Measurements from ENCODE around the gene DLGAP4. TPM values are rescaled to one million over a fixed set of nuclear protein-coding genes. Genes with fewer than 3 reads are reported as not detected.

Gene DLGAP4
- total RNA-seq, 1 experiment from 2014 or later = 40.3 TPM

DNA sequence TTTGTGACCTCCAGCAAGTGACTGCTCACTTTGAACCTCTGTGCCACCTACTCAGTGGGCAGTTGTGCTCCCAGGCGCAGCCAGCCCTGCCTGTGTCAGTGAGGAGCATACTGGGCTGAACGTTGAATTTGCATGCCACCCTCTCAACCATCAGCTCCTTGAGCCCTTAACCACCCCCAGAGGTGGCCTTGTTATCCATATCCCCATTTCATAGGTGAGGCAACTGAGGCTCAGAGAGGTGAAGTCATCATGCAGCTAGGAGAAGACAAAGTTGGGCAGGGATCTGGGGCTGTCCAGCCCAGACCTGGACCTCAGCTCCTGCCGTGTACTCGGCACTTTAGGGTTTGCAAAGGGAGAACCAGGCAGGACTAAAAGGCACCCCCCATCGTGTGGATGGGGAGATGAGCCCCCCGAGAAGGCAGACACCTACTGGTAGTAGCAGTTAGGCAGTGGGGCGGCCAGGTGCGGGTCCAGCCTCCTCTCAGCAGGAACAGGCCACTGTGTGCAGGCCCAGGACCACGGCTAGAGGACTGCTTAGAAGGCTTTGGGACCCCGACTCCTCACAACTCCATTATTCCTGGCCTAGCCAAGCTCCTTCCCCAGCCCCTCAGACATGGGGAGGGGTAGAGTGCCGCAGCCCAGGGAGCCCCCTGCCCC, 134.4 kb downstream of the DLGAP4 start:
- ChIA-PET POLR2A (no interaction called here), RAD21 (ENCODE audit: low non-redundant PET in 1 of 2, low total read pairs in 2 of 2, uncharacterized antibody in 2 of 2, unreplicated experiment in 2 of 2) (no interaction called here), CTCF (interaction anchor here (1.0 to 2.8 kb wide), 4 partner anchors 168 to 238 kb away, joined by 3 to 29 read pairs (median 15); no protein-coding TSS in a partner anchor)
- TF ChIP-seq SIN3A (IDR thresholded peaks at IDR 0.05; ENCODE audit: low read depth) (no peak), POLR2A (IDR thresholded peaks at IDR 0.05; ENCODE audit: borderline replicate concordance, extremely low read depth, insufficient read depth, insufficient read length) (no peak), EZH2phosphoT487 (IDR thresholded peaks at IDR 0.05; ENCODE audit: borderline replicate concordance) (no peak), POLR2AphosphoS5 (IDR thresholded peaks at IDR 0.05; ENCODE audit: low read depth, low read length) (no peak), JUND (IDR thresholded peaks at IDR 0.05) (no peak), CEBPB (IDR thresholded peaks at IDR 0.05; ENCODE audit: low read depth) (no peak), EZH2 (IDR thresholded peaks at IDR 0.05) (no peak), RAD21 (IDR thresholded peaks at IDR 0.05; ENCODE audit: low read depth) (no peak), TCF7L2 (IDR thresholded peaks at IDR 0.05; ENCODE audit: borderline replicate concordance, extremely low read depth, insufficient read depth, insufficient read length) (no peak), SRF (IDR thresholded peaks at IDR 0.05; ENCODE audit: low read depth) (no peak), ZFX (IDR thresholded peaks at IDR 0.05) (no peak), SP1 (IDR thresholded peaks at IDR 0.05; ENCODE audit: low read depth) (no peak), EGR1 (IDR thresholded peaks at IDR 0.05; ENCODE audit: low read depth) (no peak), CBX3 (IDR thresholded peaks at IDR 0.05; ENCODE audit: low read depth) (no peak), YY1 (IDR thresholded peaks at IDR 0.05; ENCODE audit: extremely low read depth, insufficient replicate concordance, low read depth, low read length) (no peak), FOSL1 (IDR thresholded peaks at IDR 0.05; ENCODE audit: low read depth) (no peak)
- TF ChIP-seq, protein P1, sequence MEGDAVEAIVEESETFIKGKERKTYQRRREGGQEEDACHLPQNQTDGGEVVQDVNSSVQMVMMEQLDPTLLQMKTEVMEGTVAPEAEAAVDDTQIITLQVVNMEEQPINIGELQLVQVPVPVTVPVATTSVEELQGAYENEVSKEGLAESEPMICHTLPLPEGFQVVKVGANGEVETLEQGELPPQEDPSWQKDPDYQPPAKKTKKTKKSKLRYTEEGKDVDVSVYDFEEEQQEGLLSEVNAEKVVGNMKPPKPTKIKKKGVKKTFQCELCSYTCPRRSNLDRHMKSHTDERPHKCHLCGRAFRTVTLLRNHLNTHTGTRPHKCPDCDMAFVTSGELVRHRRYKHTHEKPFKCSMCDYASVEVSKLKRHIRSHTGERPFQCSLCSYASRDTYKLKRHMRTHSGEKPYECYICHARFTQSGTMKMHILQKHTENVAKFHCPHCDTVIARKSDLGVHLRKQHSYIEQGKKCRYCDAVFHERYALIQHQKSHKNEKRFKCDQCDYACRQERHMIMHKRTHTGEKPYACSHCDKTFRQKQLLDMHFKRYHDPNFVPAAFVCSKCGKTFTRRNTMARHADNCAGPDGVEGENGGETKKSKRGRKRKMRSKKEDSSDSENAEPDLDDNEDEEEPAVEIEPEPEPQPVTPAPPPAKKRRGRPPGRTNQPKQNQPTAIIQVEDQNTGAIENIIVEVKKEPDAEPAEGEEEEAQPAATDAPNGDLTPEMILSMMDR (IDR thresholded peaks at IDR 0.05 in 2 of 3, conservative IDR thresholded peaks at IDR 0.05 in 1 of 3; ENCODE audit: borderline replicate concordance in 1 of 3, insufficient read depth in 1 of 3, low read depth in 2 of 3, low read length in 2 of 3) = no peak
- TF ChIP-seq, protein P2, sequence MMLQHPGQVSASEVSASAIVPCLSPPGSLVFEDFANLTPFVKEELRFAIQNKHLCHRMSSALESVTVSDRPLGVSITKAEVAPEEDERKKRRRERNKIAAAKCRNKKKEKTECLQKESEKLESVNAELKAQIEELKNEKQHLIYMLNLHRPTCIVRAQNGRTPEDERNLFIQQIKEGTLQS (IDR thresholded peaks at IDR 0.05) = no peak
- TF ChIP-seq, protein P3, sequence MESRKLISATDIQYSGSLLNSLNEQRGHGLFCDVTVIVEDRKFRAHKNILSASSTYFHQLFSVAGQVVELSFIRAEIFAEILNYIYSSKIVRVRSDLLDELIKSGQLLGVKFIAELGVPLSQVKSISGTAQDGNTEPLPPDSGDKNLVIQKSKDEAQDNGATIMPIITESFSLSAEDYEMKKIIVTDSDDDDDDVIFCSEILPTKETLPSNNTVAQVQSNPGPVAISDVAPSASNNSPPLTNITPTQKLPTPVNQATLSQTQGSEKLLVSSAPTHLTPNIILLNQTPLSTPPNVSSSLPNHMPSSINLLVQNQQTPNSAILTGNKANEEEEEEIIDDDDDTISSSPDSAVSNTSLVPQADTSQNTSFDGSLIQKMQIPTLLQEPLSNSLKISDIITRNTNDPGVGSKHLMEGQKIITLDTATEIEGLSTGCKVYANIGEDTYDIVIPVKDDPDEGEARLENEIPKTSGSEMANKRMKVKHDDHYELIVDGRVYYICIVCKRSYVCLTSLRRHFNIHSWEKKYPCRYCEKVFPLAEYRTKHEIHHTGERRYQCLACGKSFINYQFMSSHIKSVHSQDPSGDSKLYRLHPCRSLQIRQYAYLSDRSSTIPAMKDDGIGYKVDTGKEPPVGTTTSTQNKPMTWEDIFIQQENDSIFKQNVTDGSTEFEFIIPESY (IDR thresholded peaks at IDR 0.05; ENCODE audit: extremely low read depth, insufficient replicate concordance, low read length) = no peak
- no peak overlapping the region for H3K27ac ChIP-seq (ENCODE audit: low read depth, low read length)
- BruUV-seq (replicated peaks) = no TSS peak
- H3K9me2 ChIP-seq (ENCODE audit: insufficient read depth) = no peaks in the 10 kb centered on the region
- no peaks in the 10 kb centered on the region for H4K20me1 ChIP-seq (ENCODE audit: insufficient read depth)
- DNase-seq (ENCODE audit: low read depth, low spot score) (no peak), ATAC-seq (no peak)
- H3K36me3 ChIP-seq (ENCODE audit: control insufficient read depth in 1 of 2, insufficient read depth in 2 of 2, low read length in 2 of 2) = no peaks in the 10 kb centered on the region
- no peak overlapping the region for H3K4me3 ChIP-seq (replicated peaks in 1 of 2; ENCODE audit: low read depth in 1 of 2, low read length in 2 of 2)
- no peak overlapping the region for H2AFZ ChIP-seq (ENCODE audit: low read depth, low read length, poor library complexity, severe bottlenecking)
- intact Hi-C loops (cut with micrococcal nuclease) = no loop called here
- H3K4me2 ChIP-seq (ENCODE audit: low read length) = no peak overlapping the region
- no peaks in the 10 kb centered on the region for H3K27me3 ChIP-seq (ENCODE audit: insufficient read depth, low read length)
- peaks cover 3 to 16% of the 10 kb centered on the region in 2 experiments; a peak in 1 of 4 replicates for H3K4me1 ChIP-seq (ENCODE audit: control insufficient read depth in 1 of 2, insufficient read depth in 2 of 2, low read length in 2 of 2)
- no peaks in the 10 kb centered on the region for H3K79me2 ChIP-seq (ENCODE audit: insufficient read depth, low read length)
- no peaks in the 10 kb centered on the region for H3K9me3 ChIP-seq (ENCODE audit: control insufficient read depth in 1 of 2, insufficient read depth in 1 of 2, low read depth in 1 of 2, low read length in 2 of 2)
- H3K9ac ChIP-seq (ENCODE audit: low read length) = no peak overlapping the region
